ENCODE results near the gene CIZ1.
A peak's percentile ranks its signal among the peaks of the same experiment; 100 is the strongest.

Gene CIZ1

GRCh38 chr9:128204858-128205257 lies 13.5 kb upstream of the CIZ1 start:
- H3K4me3 ChIP-seq (replicated peaks; ENCODE audit: low read depth, low read length) = no peak overlapping the region
- TF ChIP-seq CTCF (IDR thresholded peaks at IDR 0.05; ENCODE audit: low read length, missing control alignments) = no peak
- no peak for DNase-seq (ENCODE audit: low read depth)

- no peak for DNase-seq (ENCODE audit: low read depth)
- no peak for TF ChIP-seq CTCF (IDR thresholded peaks at IDR 0.05; ENCODE audit: low read length, missing control alignments)
- H3K4me3 ChIP-seq (replicated peaks; ENCODE audit: low read depth, low read length) = peak overlapping the region; percentile 64
These were observed 12.6 kb upstream of the CIZ1 start for GRCh38 chr9:128203707-128204551.

- TF ChIP-seq CTCF (IDR thresholded peaks at IDR 0.05; ENCODE audit: low read length, missing control alignments) = peak; percentile 23
- peak within 1 kb of the TSS; percentile 64 for H3K4me3 ChIP-seq (replicated peaks; ENCODE audit: low read depth, low read length)
- peak; percentile 60 for DNase-seq (ENCODE audit: low read depth)
These were observed 11.8 kb upstream of the CIZ1 start, which contains the start of gene DNM1 for GRCh38 chr9:128203024-128203706. Gene DNM1, plus strand, starts transcription at chr9:128203379. Its CDS starts 92 bp downstream, at chr9:128203471.

- no peak overlapping the region for H3K4me3 ChIP-seq (replicated peaks; ENCODE audit: low read depth, low read length)
- DNase-seq (ENCODE audit: low read depth) = no peak
- no peak for TF ChIP-seq CTCF (IDR thresholded peaks at IDR 0.05; ENCODE audit: low read length, missing control alignments)
These were observed 11.3 kb upstream of the CIZ1 start for GRCh38 chr9:128202648-128203023.

- H3K4me3 ChIP-seq (replicated peaks; ENCODE audit: low read depth, low read length) = no peak overlapping the region
- TF ChIP-seq CTCF (IDR thresholded peaks at IDR 0.05; ENCODE audit: low read length, missing control alignments) = no peak
- no peak for DNase-seq (ENCODE audit: low read depth)
These were observed 10.3 kb upstream of the CIZ1 start for GRCh38 chr9:128201441-128202369.

- no peak overlapping the region for H3K4me3 ChIP-seq (replicated peaks; ENCODE audit: low read depth, low read length)
- TF ChIP-seq CTCF (IDR thresholded peaks at IDR 0.05; ENCODE audit: low read length, missing control alignments) = no peak
- no peak for DNase-seq (ENCODE audit: low read depth)
These were observed 2.2 kb upstream of the CIZ1 start for GRCh38 chr9:128193469-128194096.

All from fibroblast of pulmonary artery (primary cell).